ENCODE results near the gene GBX2.
A peak's percentile ranks its signal among the peaks of the same experiment; 100 is the strongest.

The GBX2 gene

GRCh38 chr2:236168110-236169080, at the start of gene GBX2:
Gene GBX2 (minus strand): TSS chr2:236168386. CDS start chr2:236167971, 415 bp downstream.
- DNase-seq = peak; percentile 43

GRCh38 chr2:236217926-236218325, 49.7 kb upstream of the GBX2 start:
- no peak for DNase-seq

- DNase-seq = no peak
Observed at GRCh38 chr2:236216711-236217110, 48.5 kb upstream of the GBX2 start.

- no peak for DNase-seq
Observed at GRCh38 chr2:236215761-236216333, 47.7 kb upstream of the GBX2 start.

GRCh38 chr2:236215196-236215595, 47.0 kb upstream of the GBX2 start:
- DNase-seq = no peak

- DNase-seq = no peak
Observed at GRCh38 chr2:236214376-236214995, 46.3 kb upstream of the GBX2 start.

- no peak for DNase-seq
Observed at GRCh38 chr2:236211296-236211695, 43.1 kb upstream of the GBX2 start.

- no peak for DNase-seq
Observed at GRCh38 chr2:236210536-236210935, 42.4 kb upstream of the GBX2 start.

GRCh38 chr2:236209996-236210395, 41.8 kb upstream of the GBX2 start:
- no peak for DNase-seq

GRCh38 chr2:236209535-236209934, 41.3 kb upstream of the GBX2 start:
- no peak for DNase-seq

GRCh38 chr2:236208019-236208926, 40.1 kb upstream of the GBX2 start:
- DNase-seq = no peak

- DNase-seq = no peak
Observed at GRCh38 chr2:236207472-236207871, 39.3 kb upstream of the GBX2 start.

- no peak for DNase-seq
Observed at GRCh38 chr2:236205867-236206645, 37.9 kb upstream of the GBX2 start.

- no peak for DNase-seq
Observed at GRCh38 chr2:236204953-236205352, 36.8 kb upstream of the GBX2 start.

- no peak for DNase-seq
Observed at GRCh38 chr2:236200378-236200777, 32.2 kb upstream of the GBX2 start.

- DNase-seq = no peak
Observed at GRCh38 chr2:236196366-236196765, 28.2 kb upstream of the GBX2 start.

GRCh38 chr2:236195726-236196125, 27.5 kb upstream of the GBX2 start:
- DNase-seq = no peak

GRCh38 chr2:236194786-236195185, 26.6 kb upstream of the GBX2 start:
- DNase-seq = no peak

GRCh38 chr2:236193026-236193425, 24.8 kb upstream of the GBX2 start:
- no peak for DNase-seq

- DNase-seq = no peak
Observed at GRCh38 chr2:236190674-236191073, 22.5 kb upstream of the GBX2 start.

GRCh38 chr2:236184701-236185100, 16.5 kb upstream of the GBX2 start:
- DNase-seq = no peak

All from hematopoietic multipotent progenitor cell treated with erythropoietin and hydrocortisone succinate and interleukin-3 and kit ligand, for 8 days (in vitro differentiated cells).